ENCODE measurements around the gene BTNL3.

Gene BTNL3

DNA sequence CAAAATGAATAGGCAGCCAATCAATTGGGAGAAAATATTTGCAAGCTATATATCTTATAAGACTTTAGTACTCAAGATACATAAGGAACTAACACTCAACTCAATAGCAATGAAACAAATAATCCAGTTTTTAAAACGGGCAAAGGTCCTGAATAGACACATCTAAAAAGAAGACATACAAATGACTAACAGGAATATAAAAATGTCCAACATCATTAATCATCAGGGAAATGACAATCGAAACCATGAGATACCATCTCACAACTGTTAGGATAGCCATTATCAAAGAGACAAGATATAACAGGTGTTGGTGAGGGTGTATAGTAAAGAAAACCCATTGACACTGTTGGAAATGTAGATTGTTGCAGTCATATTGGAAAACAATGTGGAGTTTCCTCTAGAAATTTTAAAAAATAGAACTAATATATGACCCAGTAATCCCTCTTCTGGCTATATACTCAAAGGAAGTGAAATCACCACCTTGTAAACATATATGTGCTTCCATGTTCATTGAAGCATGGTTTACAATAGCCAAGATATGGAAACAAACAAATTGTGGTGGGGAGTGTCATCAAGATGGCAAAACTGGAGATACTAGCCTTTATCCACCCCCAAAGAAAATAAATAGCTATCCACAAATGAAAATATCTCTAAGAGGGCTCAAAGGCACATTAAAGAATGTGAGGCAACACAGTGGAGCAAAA lies 13.9 kb upstream of the BTNL3 start:
- peaks cover 7% of the 10 kb centered on the region; the same call in 1 of the 2 replicates for H3F3A ChIP-seq (ENCODE audit: control insufficient read depth, insufficient read depth)
- H3K27ac ChIP-seq (ENCODE audit: low read depth, low read length) = peak overlapping the region; percentile 85; the same call in 1 of the 2 replicates
- no peaks in the 10 kb centered on the region for H3K9me2 ChIP-seq (replicated peaks; ENCODE audit: control insufficient read depth, low read length)
- no peaks in the 10 kb centered on the region for H3K27me3 ChIP-seq (ENCODE audit: control insufficient read depth, low read length)
- no peaks in the 10 kb centered on the region for H4K20me1 ChIP-seq (ENCODE audit: control insufficient read depth, insufficient read depth, low read depth, low read length)
- H3K4me1 ChIP-seq (ENCODE audit: control insufficient read depth, low read length) = peaks cover 52% of the 10 kb centered on the region
- TF ChIP-seq, protein P1, sequence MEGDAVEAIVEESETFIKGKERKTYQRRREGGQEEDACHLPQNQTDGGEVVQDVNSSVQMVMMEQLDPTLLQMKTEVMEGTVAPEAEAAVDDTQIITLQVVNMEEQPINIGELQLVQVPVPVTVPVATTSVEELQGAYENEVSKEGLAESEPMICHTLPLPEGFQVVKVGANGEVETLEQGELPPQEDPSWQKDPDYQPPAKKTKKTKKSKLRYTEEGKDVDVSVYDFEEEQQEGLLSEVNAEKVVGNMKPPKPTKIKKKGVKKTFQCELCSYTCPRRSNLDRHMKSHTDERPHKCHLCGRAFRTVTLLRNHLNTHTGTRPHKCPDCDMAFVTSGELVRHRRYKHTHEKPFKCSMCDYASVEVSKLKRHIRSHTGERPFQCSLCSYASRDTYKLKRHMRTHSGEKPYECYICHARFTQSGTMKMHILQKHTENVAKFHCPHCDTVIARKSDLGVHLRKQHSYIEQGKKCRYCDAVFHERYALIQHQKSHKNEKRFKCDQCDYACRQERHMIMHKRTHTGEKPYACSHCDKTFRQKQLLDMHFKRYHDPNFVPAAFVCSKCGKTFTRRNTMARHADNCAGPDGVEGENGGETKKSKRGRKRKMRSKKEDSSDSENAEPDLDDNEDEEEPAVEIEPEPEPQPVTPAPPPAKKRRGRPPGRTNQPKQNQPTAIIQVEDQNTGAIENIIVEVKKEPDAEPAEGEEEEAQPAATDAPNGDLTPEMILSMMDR (IDR thresholded peaks at IDR 0.05; ENCODE audit: low read depth, low read length, poor library complexity, severe bottlenecking) = no peak
- TF ChIP-seq EZH2phosphoT487 (IDR thresholded peaks at IDR 0.05; ENCODE audit: borderline replicate concordance, low read length) = no peak
- no peak overlapping the region for H3K4me3 ChIP-seq (ENCODE audit: low read length)
- peak overlapping the region; percentile 60; the same call in 1 of the 2 replicates for H3K4me2 ChIP-seq (ENCODE audit: low read length)
- H3K9me3 ChIP-seq (ENCODE audit: control insufficient read depth, insufficient read depth, low read length) = no peaks in the 10 kb centered on the region
- peaks cover 3% of the 10 kb centered on the region; the same call in 1 of the 2 replicates for H3K36me3 ChIP-seq (ENCODE audit: control insufficient read depth, low read length)
- no peaks in the 10 kb centered on the region for H3K79me2 ChIP-seq (ENCODE audit: control insufficient read depth, low read length)

DNA sequence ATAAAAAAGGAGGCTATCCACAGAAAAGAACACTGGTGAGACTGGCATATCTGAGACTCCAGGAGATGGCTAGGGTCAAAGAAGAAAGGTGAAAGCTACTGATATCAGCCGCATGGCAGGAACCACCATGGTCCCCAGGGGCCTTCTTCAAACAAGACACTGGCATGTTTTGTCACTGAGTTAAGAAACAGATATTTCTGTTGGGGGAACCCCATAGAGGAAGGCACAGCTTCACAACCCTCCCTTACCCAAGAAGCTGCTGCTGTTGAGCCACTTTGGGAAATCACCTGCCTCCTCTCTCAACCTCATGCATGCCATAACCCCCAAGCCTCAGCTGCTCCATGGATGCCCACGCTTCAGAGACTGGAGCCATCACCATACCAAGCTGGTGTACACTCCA lies 13.3 kb upstream of the BTNL3 start:
- H3K27me3 ChIP-seq (ENCODE audit: control insufficient read depth, low read length) = no peaks in the 10 kb centered on the region
- H3K9me2 ChIP-seq (replicated peaks; ENCODE audit: control insufficient read depth, low read length) = no peaks in the 10 kb centered on the region
- H3K9me3 ChIP-seq (ENCODE audit: control insufficient read depth, insufficient read depth, low read length) = no peaks in the 10 kb centered on the region
- TF ChIP-seq EZH2phosphoT487 (IDR thresholded peaks at IDR 0.05; ENCODE audit: borderline replicate concordance, low read length) = no peak
- TF ChIP-seq, protein P1 (IDR thresholded peaks at IDR 0.05; ENCODE audit: low read depth, low read length, poor library complexity, severe bottlenecking) = no peak
- H3K36me3 ChIP-seq (ENCODE audit: control insufficient read depth, low read length) = peaks cover 3% of the 10 kb centered on the region; the same call in 1 of the 2 replicates
- H3K4me1 ChIP-seq (ENCODE audit: control insufficient read depth, low read length) = peaks cover 55% of the 10 kb centered on the region
- no peaks in the 10 kb centered on the region for H3K79me2 ChIP-seq (ENCODE audit: control insufficient read depth, low read length)
- no peaks in the 10 kb centered on the region for H4K20me1 ChIP-seq (ENCODE audit: control insufficient read depth, insufficient read depth, low read depth, low read length)
- H3K4me2 ChIP-seq (ENCODE audit: low read length) = peak overlapping the region; percentile 60
- peak overlapping the region; percentile 85 for H3K27ac ChIP-seq (ENCODE audit: low read depth, low read length)
- peak overlapping the region; percentile 34; the same call in 1 of the 2 replicates for H3K4me3 ChIP-seq (ENCODE audit: low read length)
- peaks cover 7% of the 10 kb centered on the region; the same call in 1 of the 2 replicates for H3F3A ChIP-seq (ENCODE audit: control insufficient read depth, insufficient read depth)

DNA sequence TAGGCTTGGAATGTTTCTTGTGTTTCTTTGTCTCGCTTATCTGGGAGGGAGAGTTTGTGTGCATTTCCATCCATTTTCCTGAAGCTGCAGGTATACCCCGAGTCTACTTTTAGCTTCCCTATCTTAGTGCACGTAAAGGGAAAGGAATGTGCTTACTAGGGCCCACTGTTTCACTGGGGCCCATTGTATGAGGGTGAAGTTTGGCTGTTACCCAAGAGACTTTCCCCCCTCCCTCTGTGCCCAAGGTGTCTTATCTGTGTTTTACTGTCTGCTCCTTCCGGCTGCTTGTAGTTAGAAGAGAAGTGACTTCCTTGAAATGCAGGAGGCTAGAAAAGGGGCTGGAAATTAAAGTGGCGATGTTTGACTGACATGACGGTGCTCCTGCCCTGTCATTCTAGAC lies 12.1 kb upstream of the BTNL3 start:
- no peak for TF ChIP-seq EZH2phosphoT487 (IDR thresholded peaks at IDR 0.05; ENCODE audit: borderline replicate concordance, low read length)
- TF ChIP-seq, protein P1 (IDR thresholded peaks at IDR 0.05; ENCODE audit: low read depth, low read length, poor library complexity, severe bottlenecking) = no peak
- peak overlapping the region; percentile 60 for H3K4me2 ChIP-seq (ENCODE audit: low read length)

More for the DNA sequence above, 12.1 kb upstream of the BTNL3 start:
- Histone ChIP-seq H3K9me2 (replicated peaks; ENCODE audit: control insufficient read depth, low read length) (no peaks in the 10 kb centered on the region), H3K4me3 (ENCODE audit: low read length) (peak overlapping the region; percentile 56), H3K79me2 (ENCODE audit: control insufficient read depth, low read length) (no peaks in the 10 kb centered on the region), H3K4me1 (ENCODE audit: control insufficient read depth, low read length) (peaks cover 55% of the 10 kb centered on the region), H3K27ac (ENCODE audit: low read depth, low read length) (peak overlapping the region; percentile 85), H3F3A (ENCODE audit: control insufficient read depth, insufficient read depth) (peaks cover 7% of the 10 kb centered on the region; the same call in 1 of the 2 replicates), H3K9me3 (ENCODE audit: control insufficient read depth, insufficient read depth, low read length) (no peaks in the 10 kb centered on the region), H3K36me3 (ENCODE audit: control insufficient read depth, low read length) (peaks cover 3% of the 10 kb centered on the region; the same call in 1 of the 2 replicates), H4K20me1 (ENCODE audit: control insufficient read depth, insufficient read depth, low read depth, low read length) (no peaks in the 10 kb centered on the region), H3K27me3 (ENCODE audit: control insufficient read depth, low read length) (no peaks in the 10 kb centered on the region)

Measured in DOHH2 (cell line).